ENCODE data around the gene EEF2K. TPM values are rescaled to one million over a fixed set of nuclear protein-coding genes. Genes with fewer than 3 reads are reported as not detected.
A peak's percentile ranks its signal among the peaks of the same experiment; 100 is the strongest.

The EEF2K gene
- total and polyA plus RNA-seq, 3 experiments from 2014 or later, result 1.9 to 28.3 (median 27.2) TPM

- no peaks in the 10 kb centered on the region for H3K9me3 ChIP-seq (ENCODE audit: low read length)
- Mint-ChIP-seq H3K27me3 (no peaks in the 10 kb centered on the region), H3K9me3 (no peaks in the 10 kb centered on the region), H3K27ac (peak overlapping the region in 4 of 8 donors; percentile 12 to 83 (median 26)), H3K4me1 (peaks cover 4 to 25% (median 5%) of the 10 kb centered on the region in 3 donors), H3K36me3 (peaks cover 21 to 93% (median 22%) of the 10 kb centered on the region in 3 donors), H3K4me3 (no peak overlapping the region)
- ChIA-PET CTCF (interaction anchor here (1.5 to 1.7 kb wide), 2 partner anchors 9 to 28 kb away, joined by 3 to 6 read pairs; no protein-coding TSS in a partner anchor), POLR2A (no interaction called here)
- H3K4me3 ChIP-seq (ENCODE audit: low read length), result no peak overlapping the region
- peaks cover 51% of the 10 kb centered on the region for H3K36me3 ChIP-seq (ENCODE audit: insufficient read depth, low read length)
- no peak for DNase-seq
- H3K4me1 ChIP-seq (ENCODE audit: insufficient read depth, low read length), result no peaks in the 10 kb centered on the region
- no peak overlapping the region for H3K27ac ChIP-seq (ENCODE audit: low read depth, low read length)
- no peaks in the 10 kb centered on the region for H3K27me3 ChIP-seq (ENCODE audit: insufficient read depth, low read length, poor library complexity, severe bottlenecking)
Observed at GRCh38 chr16:22329199-22329695, 123.2 kb downstream of the EEF2K start.

GRCh38 chr16:22330326-22330725 lies 124.2 kb downstream of the EEF2K start:
- Mint-ChIP-seq H3K9me3 (peaks cover 0 to under 1% (median 0%) of the 10 kb centered on the region in 5 donors), H3K27me3 (no peaks in the 10 kb centered on the region), H3K4me1 (peaks cover 7 to 25% (median 8%) of the 10 kb centered on the region in 3 donors), H3K4me3 (no peak overlapping the region), H3K36me3 (peaks cover 30 to 93% (median 31%) of the 10 kb centered on the region in 3 donors), H3K27ac (peak overlapping the region in 7 of 8 donors; percentile 1 to 83 (median 39))
- Histone ChIP-seq H3K4me1 (ENCODE audit: insufficient read depth, low read length) (no peaks in the 10 kb centered on the region), H3K36me3 (ENCODE audit: insufficient read depth, low read length) (peaks cover 53% of the 10 kb centered on the region), H3K27me3 (ENCODE audit: insufficient read depth, low read length, poor library complexity, severe bottlenecking) (no peaks in the 10 kb centered on the region), H3K9me3 (ENCODE audit: low read length) (no peaks in the 10 kb centered on the region), H3K4me3 (ENCODE audit: low read length) (no peak overlapping the region), H3K27ac (ENCODE audit: low read depth, low read length) (no peak overlapping the region)
- POLR2A ChIA-PET, result no interaction called here
- no peak for DNase-seq
- CTCF ChIA-PET, result interaction anchor here (0.6 to 1.7 kb wide), 3 partner anchors 10 to 54 kb away, joined by 3 to 6 read pairs (median 3); no protein-coding TSS in a partner anchor

GRCh38 chr16:22333457-22333994 lies 127.4 kb downstream of the EEF2K start:
- CTCF ChIA-PET, result no interaction called here
- H3K36me3 Mint-ChIP-seq, result peaks cover 50 to 91% (median 54%) of the 10 kb centered on the region in 3 donors
- peak overlapping the region in 2 of 8 donors; percentile 16 to 30 for H3K27ac Mint-ChIP-seq
- peaks cover 11 to 21% (median 15%) of the 10 kb centered on the region in 5 donors for H3K9me3 Mint-ChIP-seq
- Histone ChIP-seq H3K27ac (ENCODE audit: low read depth, low read length) (no peak overlapping the region), H3K36me3 (ENCODE audit: insufficient read depth, low read length) (peaks cover 46% of the 10 kb centered on the region), H3K4me1 (ENCODE audit: insufficient read depth, low read length) (no peaks in the 10 kb centered on the region), H3K27me3 (ENCODE audit: insufficient read depth, low read length, poor library complexity, severe bottlenecking) (no peaks in the 10 kb centered on the region), H3K4me3 (ENCODE audit: low read length) (no peak overlapping the region), H3K9me3 (ENCODE audit: low read length) (peaks cover 12% of the 10 kb centered on the region)
- DNase-seq, result no peak
- POLR2A ChIA-PET, result no interaction called here
- peaks cover 7 to 18% (median 18%) of the 10 kb centered on the region in 3 donors for H3K4me1 Mint-ChIP-seq
- no peak overlapping the region for H3K4me3 Mint-ChIP-seq
- H3K27me3 Mint-ChIP-seq, result no peaks in the 10 kb centered on the region

GRCh38 chr16:22335668-22336246 lies 129.7 kb downstream of the EEF2K start:
- peaks cover 48 to 79% (median 71%) of the 10 kb centered on the region in 3 donors for H3K36me3 Mint-ChIP-seq
- H3K4me1 ChIP-seq (ENCODE audit: insufficient read depth, low read length), result no peaks in the 10 kb centered on the region
- peaks cover 15 to 28% (median 16%) of the 10 kb centered on the region in 5 donors for H3K9me3 Mint-ChIP-seq
- ChIA-PET CTCF (no interaction called here), POLR2A (no interaction called here)
- H3K9me3 ChIP-seq (ENCODE audit: low read length), result peaks cover 12% of the 10 kb centered on the region
- peaks cover 3 to 20% (median 7%) of the 10 kb centered on the region in 3 donors for H3K4me1 Mint-ChIP-seq
- peaks cover 38% of the 10 kb centered on the region for H3K36me3 ChIP-seq (ENCODE audit: insufficient read depth, low read length)
- H3K27ac Mint-ChIP-seq, result peak overlapping the region in 1 of 8 donors; percentile 36
- H3K27ac ChIP-seq (ENCODE audit: low read depth, low read length), result no peak overlapping the region
- no peak for DNase-seq
- H3K27me3 ChIP-seq (ENCODE audit: insufficient read depth, low read length, poor library complexity, severe bottlenecking), result no peaks in the 10 kb centered on the region
- no peak overlapping the region for H3K4me3 ChIP-seq (ENCODE audit: low read length)
- H3K27me3 Mint-ChIP-seq, result no peaks in the 10 kb centered on the region
- H3K4me3 Mint-ChIP-seq, result no peak overlapping the region

GRCh38 chr16:22336581-22336980 lies 130.5 kb downstream of the EEF2K start:
- H3K4me3 ChIP-seq (ENCODE audit: low read length), result no peak overlapping the region
- peaks cover 12% of the 10 kb centered on the region for H3K9me3 ChIP-seq (ENCODE audit: low read length)
- ChIA-PET POLR2A (interaction anchor here (0.5 kb wide), 1 partner anchor 9 kb away, joined by 3 read pairs; no protein-coding TSS in a partner anchor), CTCF (no interaction called here)
- H3K27ac Mint-ChIP-seq, result peak overlapping the region in 1 of 8 donors; percentile 53
- DNase-seq, result no peak
- H3K27me3 ChIP-seq (ENCODE audit: insufficient read depth, low read length, poor library complexity, severe bottlenecking), result no peaks in the 10 kb centered on the region
- H3K36me3 ChIP-seq (ENCODE audit: insufficient read depth, low read length), result peaks cover 38% of the 10 kb centered on the region
- H3K27ac ChIP-seq (ENCODE audit: low read depth, low read length), result no peak overlapping the region
- H3K4me1 Mint-ChIP-seq, result peaks cover 3 to 20% (median 7%) of the 10 kb centered on the region in 3 donors
- H3K27me3 Mint-ChIP-seq, result no peaks in the 10 kb centered on the region
- H3K36me3 Mint-ChIP-seq, result peaks cover 46 to 77% (median 75%) of the 10 kb centered on the region in 3 donors
- peaks cover 15 to 32% (median 21%) of the 10 kb centered on the region in 5 donors for H3K9me3 Mint-ChIP-seq
- H3K4me1 ChIP-seq (ENCODE audit: insufficient read depth, low read length), result no peaks in the 10 kb centered on the region
- no peak overlapping the region for H3K4me3 Mint-ChIP-seq

GRCh38 chr16:22337045-22337444 lies 131.0 kb downstream of the EEF2K start:
- Mint-ChIP-seq H3K36me3 (peaks cover 45 to 77% (median 74%) of the 10 kb centered on the region in 3 donors), H3K27ac (peak overlapping the region in 1 of 8 donors; percentile 53), H3K27me3 (no peaks in the 10 kb centered on the region), H3K4me1 (peaks cover 5 to 25% (median 8%) of the 10 kb centered on the region in 3 donors), H3K4me3 (no peak overlapping the region), H3K9me3 (peaks cover 15 to 33% (median 21%) of the 10 kb centered on the region in 5 donors)
- no peak for DNase-seq
- ChIA-PET POLR2A (interaction anchor here (0.5 kb wide), 1 partner anchor 8 kb away, joined by 3 read pairs; no protein-coding TSS in a partner anchor), CTCF (interaction anchor here (1.0 kb wide), 1 partner anchor 16 kb away, joined by 4 read pairs; no protein-coding TSS in a partner anchor)
- Histone ChIP-seq H3K4me3 (ENCODE audit: low read length) (no peak overlapping the region), H3K27ac (ENCODE audit: low read depth, low read length) (no peak overlapping the region), H3K4me1 (ENCODE audit: insufficient read depth, low read length) (no peaks in the 10 kb centered on the region), H3K9me3 (ENCODE audit: low read length) (peaks cover 12% of the 10 kb centered on the region), H3K36me3 (ENCODE audit: insufficient read depth, low read length) (peaks cover 35% of the 10 kb centered on the region), H3K27me3 (ENCODE audit: insufficient read depth, low read length, poor library complexity, severe bottlenecking) (no peaks in the 10 kb centered on the region)

GRCh38 chr16:22337849-22338635 lies 132.0 kb downstream of the EEF2K start:
- H3K36me3 ChIP-seq (ENCODE audit: insufficient read depth, low read length), result peaks cover 29% of the 10 kb centered on the region
- CTCF ChIA-PET, result interaction anchor here (0.8 to 1.0 kb wide), 3 partner anchors 15 to 17 kb away, joined by 3 to 4 read pairs (median 3); no protein-coding TSS in a partner anchor
- H3K9me3 ChIP-seq (ENCODE audit: low read length), result peaks cover 12% of the 10 kb centered on the region

More at GRCh38 chr16:22337849-22338635, 132.0 kb downstream of the EEF2K start:
- Histone ChIP-seq H3K4me3 (ENCODE audit: low read length) (no peak overlapping the region), H3K27ac (ENCODE audit: low read depth, low read length) (no peak overlapping the region), H3K4me1 (ENCODE audit: insufficient read depth, low read length) (no peaks in the 10 kb centered on the region), H3K27me3 (ENCODE audit: insufficient read depth, low read length, poor library complexity, severe bottlenecking) (no peaks in the 10 kb centered on the region)
- POLR2A ChIA-PET, result interaction anchor here (0.7 kb wide), 1 partner anchor 29 kb away, joined by 6 read pairs; no protein-coding TSS in a partner anchor
- Mint-ChIP-seq H3K36me3 (peaks cover 44 to 74% (median 73%) of the 10 kb centered on the region in 3 donors), H3K9me3 (peaks cover 15 to 33% (median 21%) of the 10 kb centered on the region in 5 donors), H3K4me1 (peaks cover 11 to 33% (median 12%) of the 10 kb centered on the region in 3 donors), H3K27ac (peak overlapping the region in 1 of 8 donors; percentile 40), H3K27me3 (no peaks in the 10 kb centered on the region), H3K4me3 (no peak overlapping the region)
- DNase-seq, result no peak

Measured in CD8-positive, alpha-beta memory T cell (primary cell).